HepG2 (cell line): ENCODE measurements around the gene EXOC7. TPM values are rescaled to one million over a fixed set of nuclear protein-coding genes. Genes with fewer than 3 reads are reported as not detected.
A peak's percentile ranks its signal among the peaks of the same experiment; 100 is the strongest.

ENCODE experiments used
- CCDC6 ChIP-seq: sonication (generic); formaldehyde crosslinking; IDR thresholded peaks from 2 replicates; pipeline ENCODE4 v1.8.1; 2022; ENCODE audit warnings: mild to moderate bottlenecking, missing genetic modification reagents, moderate library complexity
- DBP ChIP-seq: sonication (generic); formaldehyde crosslinking; IDR thresholded peaks from 2 replicates; pipeline ENCODE4 v1.4.0; 2020; ENCODE audit warnings: missing genetic modification reagents; ENCODE audit errors: not compliant biosample characterization
- GATAD2A ChIP-seq: IDR thresholded peaks from 2 replicates; pipeline ENCODE4 v1.6.1; 2016
- NRL ChIP-seq: sonication (generic); formaldehyde crosslinking; IDR thresholded peaks from 2 replicates; pipeline ENCODE4 v1.5.0; 2020; ENCODE audit warnings: missing genetic modification reagents, mild to moderate bottlenecking, moderate library complexity, borderline replicate concordance
- PCBP2 ChIP-seq: fragments of 200-400 bp; formaldehyde crosslinking; optimal IDR thresholded peaks from 2 replicates; pipeline ENCODE3; 2018; ENCODE audit warnings: low read length, low read depth; ENCODE audit not compliant: poor library complexity, severe bottlenecking
- RORA ChIP-seq: sonication (generic); formaldehyde crosslinking; IDR thresholded peaks from 2 replicates; pipeline ENCODE4 v1.5.0; 2020; ENCODE audit warnings: mild to moderate bottlenecking, missing genetic modification reagents, moderate library complexity
- SRSF1 ChIP-seq: fragments of 200-400 bp; formaldehyde crosslinking; optimal IDR thresholded peaks from 2 replicates; pipeline ENCODE3; 2017; ENCODE audit warnings: mild to moderate bottlenecking, low read depth, low read length, moderate library complexity
- ZBTB3 ChIP-seq: sonication (generic); formaldehyde crosslinking; IDR thresholded peaks from 2 replicates; pipeline ENCODE4 v1.4.0; 2020; ENCODE audit warnings: low read depth, mild to moderate bottlenecking, moderate library complexity, missing genetic modification reagents, borderline replicate concordance
- ZNF136 ChIP-seq: sonication (generic); formaldehyde crosslinking; IDR thresholded peaks from 2 replicates; pipeline ENCODE4 v1.8.1; 2022; ENCODE audit warnings: low read depth, mild to moderate bottlenecking, moderate library complexity, missing genetic modification reagents
- ZNF530 ChIP-seq: sonication (generic); formaldehyde crosslinking; IDR thresholded peaks from 2 replicates; pipeline ENCODE4 v1.5.0; 2020; ENCODE audit warnings: low read depth, mild to moderate bottlenecking, missing genetic modification reagents
- ZNF614 ChIP-seq: IDR thresholded peaks from 2 replicates; pipeline ENCODE4 v1.6.1; 2018; ENCODE audit warnings: missing biosample characterization, missing genetic modification reagents, inconsistent platforms, borderline replicate concordance
- ZNF672 ChIP-seq: sonication (generic); formaldehyde crosslinking; IDR thresholded peaks from 2 replicates; pipeline ENCODE4 v1.8.1; 2022; ENCODE audit warnings: missing genetic modification reagents
- ZSCAN30 ChIP-seq: sonication (generic); formaldehyde crosslinking; IDR thresholded peaks from 2 replicates; pipeline ENCODE4 v1.5.0; 2020; ENCODE audit warnings: mild to moderate bottlenecking, missing genetic modification reagents
- polyA plus RNA-seq, 8 experiments: library from polyadenylated mRNA; depleted of rRNA in 3 of 8; stranded (reverse) in 7 of 8; unstranded in 1 of 8; fragments of >200 nt; fragmentation: Illumina TruSeq in 4 of 8; extraction: Trizol in 4 of 8; gene quantifications; 2 replicates each; pipeline versions ENCODE4 v1.2.1 to v1.2.3, GENCODE V29; 2011 to 2016; ENCODE audit warnings: low read depth in 4 of 8, missing spikeins in 1 of 8, mixed read lengths in 1 of 8; ENCODE audit not compliant: insufficient read depth in 1 of 8
- total RNA-seq, 5 experiments: library from RNA; depleted of rRNA; stranded (reverse); fragments of >200 nt; fragmentation: Illumina TruSeq; extraction: Trizol; gene quantifications; 2 replicates each; pipeline ENCODE4 v1.2.3, GENCODE V29; 2016; ENCODE audit warnings: low read depth in 1 of 5
- TF ChIP-seq, protein P1 (sequence below), 2 experiments: fragments of 450-650 bp in 1 of 2; sonication (generic) in 1 of 2; formaldehyde crosslinking; IDR thresholded peaks; 2 replicates each; pipeline versions ENCODE4 v1.5.0 to v1.8.0; 2020 to 2022; ENCODE audit warnings: mild to moderate bottlenecking in 1 of 2, missing genetic modification reagents in 1 of 2
- TF ChIP-seq, protein P2 (sequence below), 2 experiments: sonication (generic) in 1 of 2; formaldehyde crosslinking in 1 of 2; IDR thresholded peaks; 2 replicates each; pipeline versions ENCODE4 v1.4.0 to v1.6.1; 2016 to 2020; ENCODE audit warnings: borderline replicate concordance in 1 of 2, low read depth in 1 of 2, mild to moderate bottlenecking in 1 of 2, missing genetic modification reagents in 1 of 2
- TF ChIP-seq, protein P3 (sequence below): sonication (generic); formaldehyde crosslinking; IDR thresholded peaks from 2 replicates; pipeline ENCODE4 v1.4.0; 2020; ENCODE audit warnings: missing genetic modification reagents
- TF ChIP-seq, protein P4 (sequence below): sonication (generic); formaldehyde crosslinking; IDR thresholded peaks from 2 replicates; pipeline ENCODE4 v1.9.0; 2021; ENCODE audit warnings: missing genetic modification reagents, mild to moderate bottlenecking, borderline replicate concordance

Gene EXOC7
- total and polyA plus RNA-seq, 2 of the 13 experiments (the other 11 are each of a cell fraction or from before 2014, with no cell fraction given): 86.9 to 116 TPM

GRCh38 chr17:76079956-76080767, 23.4 kb downstream of the EXOC7 start (continued):
- TF ChIP-seq DBP (CRISPR knock-in tag) (no peak), RORA (CRISPR knock-in tag) (no peak), ZNF614 (CRISPR knock-in tag) (0 out of 2 replicates have a peak, but pooled peaks have one; percentile 22), ZNF672 (CRISPR knock-in tag) (0 out of 2 replicates have a peak, but pooled peaks have one; percentile 54), PCBP2 (peak; percentile 57), ZNF530 (CRISPR knock-in tag) (0 out of 2 replicates have a peak, but pooled peaks have one; percentile 27), NRL (CRISPR knock-in tag) (no peak), ZBTB3 (CRISPR knock-in tag) (no peak), SRSF1 (peak; percentile 30), ZNF136 (CRISPR knock-in tag) (no peak), ZSCAN30 (CRISPR knock-in tag) (no peak), GATAD2A (no peak), CCDC6 (CRISPR knock-in tag) (no peak)
- TF ChIP-seq, protein P1, sequence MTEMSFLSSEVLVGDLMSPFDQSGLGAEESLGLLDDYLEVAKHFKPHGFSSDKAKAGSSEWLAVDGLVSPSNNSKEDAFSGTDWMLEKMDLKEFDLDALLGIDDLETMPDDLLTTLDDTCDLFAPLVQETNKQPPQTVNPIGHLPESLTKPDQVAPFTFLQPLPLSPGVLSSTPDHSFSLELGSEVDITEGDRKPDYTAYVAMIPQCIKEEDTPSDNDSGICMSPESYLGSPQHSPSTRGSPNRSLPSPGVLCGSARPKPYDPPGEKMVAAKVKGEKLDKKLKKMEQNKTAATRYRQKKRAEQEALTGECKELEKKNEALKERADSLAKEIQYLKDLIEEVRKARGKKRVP (CRISPR knock-in tag; IDR thresholded peaks at IDR 0.05): 0 out of 4 replicates have a peak, but pooled peaks of 1 of the 2 experiments have one; percentile 15
- TF ChIP-seq, protein P2, sequence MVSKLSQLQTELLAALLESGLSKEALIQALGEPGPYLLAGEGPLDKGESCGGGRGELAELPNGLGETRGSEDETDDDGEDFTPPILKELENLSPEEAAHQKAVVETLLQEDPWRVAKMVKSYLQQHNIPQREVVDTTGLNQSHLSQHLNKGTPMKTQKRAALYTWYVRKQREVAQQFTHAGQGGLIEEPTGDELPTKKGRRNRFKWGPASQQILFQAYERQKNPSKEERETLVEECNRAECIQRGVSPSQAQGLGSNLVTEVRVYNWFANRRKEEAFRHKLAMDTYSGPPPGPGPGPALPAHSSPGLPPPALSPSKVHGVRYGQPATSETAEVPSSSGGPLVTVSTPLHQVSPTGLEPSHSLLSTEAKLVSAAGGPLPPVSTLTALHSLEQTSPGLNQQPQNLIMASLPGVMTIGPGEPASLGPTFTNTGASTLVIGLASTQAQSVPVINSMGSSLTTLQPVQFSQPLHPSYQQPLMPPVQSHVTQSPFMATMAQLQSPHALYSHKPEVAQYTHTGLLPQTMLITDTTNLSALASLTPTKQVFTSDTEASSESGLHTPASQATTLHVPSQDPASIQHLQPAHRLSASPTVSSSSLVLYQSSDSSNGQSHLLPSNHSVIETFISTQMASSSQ (IDR thresholded peaks at IDR 0.05; ENCODE audit: low read depth): no peak
- TF ChIP-seq, protein P2 (CRISPR knock-in tag; IDR thresholded peaks at IDR 0.05; ENCODE audit: borderline replicate concordance): 0 out of 2 replicates have a peak, but pooled peaks have one; percentile 30
- TF ChIP-seq, protein P3, sequence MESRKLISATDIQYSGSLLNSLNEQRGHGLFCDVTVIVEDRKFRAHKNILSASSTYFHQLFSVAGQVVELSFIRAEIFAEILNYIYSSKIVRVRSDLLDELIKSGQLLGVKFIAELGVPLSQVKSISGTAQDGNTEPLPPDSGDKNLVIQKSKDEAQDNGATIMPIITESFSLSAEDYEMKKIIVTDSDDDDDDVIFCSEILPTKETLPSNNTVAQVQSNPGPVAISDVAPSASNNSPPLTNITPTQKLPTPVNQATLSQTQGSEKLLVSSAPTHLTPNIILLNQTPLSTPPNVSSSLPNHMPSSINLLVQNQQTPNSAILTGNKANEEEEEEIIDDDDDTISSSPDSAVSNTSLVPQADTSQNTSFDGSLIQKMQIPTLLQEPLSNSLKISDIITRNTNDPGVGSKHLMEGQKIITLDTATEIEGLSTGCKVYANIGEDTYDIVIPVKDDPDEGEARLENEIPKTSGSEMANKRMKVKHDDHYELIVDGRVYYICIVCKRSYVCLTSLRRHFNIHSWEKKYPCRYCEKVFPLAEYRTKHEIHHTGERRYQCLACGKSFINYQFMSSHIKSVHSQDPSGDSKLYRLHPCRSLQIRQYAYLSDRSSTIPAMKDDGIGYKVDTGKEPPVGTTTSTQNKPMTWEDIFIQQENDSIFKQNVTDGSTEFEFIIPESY (CRISPR knock-in tag): 0 out of 2 replicates have a peak, but pooled peaks have one; percentile 6
- TF ChIP-seq, protein P4, sequence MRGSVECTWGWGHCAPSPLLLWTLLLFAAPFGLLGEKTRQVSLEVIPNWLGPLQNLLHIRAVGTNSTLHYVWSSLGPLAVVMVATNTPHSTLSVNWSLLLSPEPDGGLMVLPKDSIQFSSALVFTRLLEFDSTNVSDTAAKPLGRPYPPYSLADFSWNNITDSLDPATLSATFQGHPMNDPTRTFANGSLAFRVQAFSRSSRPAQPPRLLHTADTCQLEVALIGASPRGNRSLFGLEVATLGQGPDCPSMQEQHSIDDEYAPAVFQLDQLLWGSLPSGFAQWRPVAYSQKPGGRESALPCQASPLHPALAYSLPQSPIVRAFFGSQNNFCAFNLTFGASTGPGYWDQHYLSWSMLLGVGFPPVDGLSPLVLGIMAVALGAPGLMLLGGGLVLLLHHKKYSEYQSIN: 0 out of 2 replicates have a peak, but pooled peaks have one; percentile 24
